WI38 (cell line): ENCODE data around the gene TRABD2B.

Source experiments
- H3K4me3 ChIP-seq: 2 replicates; pipeline ENCODE4 v1.5.1; 2011; ENCODE audit warnings: low read depth, mild to moderate bottlenecking, control low read depth, low read length
- TF ChIP-seq, protein P1 (sequence below): IDR thresholded peaks from 2 replicates; pipeline ENCODE4 v1.5.1; 2012; ENCODE audit warnings: low read depth, mild to moderate bottlenecking, control low read depth, low read length

TRABD2B gene

DNA sequence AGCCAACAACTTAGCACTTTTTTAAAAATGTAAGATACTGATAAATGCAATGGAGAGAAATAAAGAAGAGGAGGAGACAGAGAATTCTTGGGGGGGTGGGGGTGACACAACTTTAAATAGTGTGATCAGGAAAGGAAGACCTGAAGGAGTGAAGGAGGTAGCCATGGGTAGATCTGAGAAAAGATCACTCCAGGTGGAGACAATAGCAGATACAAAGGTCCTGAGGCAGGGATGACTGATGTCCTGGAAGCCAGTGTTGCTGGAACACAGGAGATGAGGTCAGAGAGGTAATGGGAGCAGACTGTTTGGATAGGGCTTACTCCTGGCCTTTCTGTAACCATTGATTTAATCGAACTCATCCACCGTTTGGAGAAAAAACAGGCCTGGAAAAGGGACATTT, 24.6 kb upstream of the TRABD2B start:
- H3K4me3 ChIP-seq, result no peak overlapping the region
- TF ChIP-seq, protein P1, sequence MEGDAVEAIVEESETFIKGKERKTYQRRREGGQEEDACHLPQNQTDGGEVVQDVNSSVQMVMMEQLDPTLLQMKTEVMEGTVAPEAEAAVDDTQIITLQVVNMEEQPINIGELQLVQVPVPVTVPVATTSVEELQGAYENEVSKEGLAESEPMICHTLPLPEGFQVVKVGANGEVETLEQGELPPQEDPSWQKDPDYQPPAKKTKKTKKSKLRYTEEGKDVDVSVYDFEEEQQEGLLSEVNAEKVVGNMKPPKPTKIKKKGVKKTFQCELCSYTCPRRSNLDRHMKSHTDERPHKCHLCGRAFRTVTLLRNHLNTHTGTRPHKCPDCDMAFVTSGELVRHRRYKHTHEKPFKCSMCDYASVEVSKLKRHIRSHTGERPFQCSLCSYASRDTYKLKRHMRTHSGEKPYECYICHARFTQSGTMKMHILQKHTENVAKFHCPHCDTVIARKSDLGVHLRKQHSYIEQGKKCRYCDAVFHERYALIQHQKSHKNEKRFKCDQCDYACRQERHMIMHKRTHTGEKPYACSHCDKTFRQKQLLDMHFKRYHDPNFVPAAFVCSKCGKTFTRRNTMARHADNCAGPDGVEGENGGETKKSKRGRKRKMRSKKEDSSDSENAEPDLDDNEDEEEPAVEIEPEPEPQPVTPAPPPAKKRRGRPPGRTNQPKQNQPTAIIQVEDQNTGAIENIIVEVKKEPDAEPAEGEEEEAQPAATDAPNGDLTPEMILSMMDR, result no peak

DNA sequence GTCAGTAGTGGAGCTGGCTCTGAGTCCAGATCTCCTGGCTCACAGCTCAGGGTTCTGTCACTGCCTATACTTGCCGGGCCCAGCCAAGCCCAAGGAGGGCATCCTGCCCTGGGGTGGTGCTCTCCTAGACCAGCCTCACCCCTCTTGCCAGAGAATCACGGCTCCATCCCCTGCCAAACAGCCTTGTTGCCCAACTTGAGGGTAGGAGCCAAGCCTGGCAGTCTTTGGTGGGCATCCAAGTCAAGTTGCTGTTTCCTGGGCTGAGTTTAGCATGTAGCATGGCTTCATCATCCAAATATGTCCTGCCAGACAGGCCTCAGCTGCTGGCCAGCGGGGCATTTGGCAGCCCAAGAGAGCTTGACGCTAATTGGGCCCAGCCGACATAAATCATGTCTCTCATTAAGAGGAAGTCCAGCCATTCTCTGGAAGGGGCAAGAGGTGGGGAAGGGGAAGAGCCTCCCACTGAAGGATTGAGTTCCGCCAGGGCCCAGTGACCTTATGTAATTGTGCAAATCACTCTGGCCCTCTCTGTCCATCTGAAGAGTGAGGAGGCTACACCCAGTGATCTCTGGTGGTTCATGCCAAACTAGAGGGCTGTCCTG, 22.6 kb upstream of the TRABD2B start:
- TF ChIP-seq, protein P1, result no peak
- H3K4me3 ChIP-seq, result no peak overlapping the region

DNA sequence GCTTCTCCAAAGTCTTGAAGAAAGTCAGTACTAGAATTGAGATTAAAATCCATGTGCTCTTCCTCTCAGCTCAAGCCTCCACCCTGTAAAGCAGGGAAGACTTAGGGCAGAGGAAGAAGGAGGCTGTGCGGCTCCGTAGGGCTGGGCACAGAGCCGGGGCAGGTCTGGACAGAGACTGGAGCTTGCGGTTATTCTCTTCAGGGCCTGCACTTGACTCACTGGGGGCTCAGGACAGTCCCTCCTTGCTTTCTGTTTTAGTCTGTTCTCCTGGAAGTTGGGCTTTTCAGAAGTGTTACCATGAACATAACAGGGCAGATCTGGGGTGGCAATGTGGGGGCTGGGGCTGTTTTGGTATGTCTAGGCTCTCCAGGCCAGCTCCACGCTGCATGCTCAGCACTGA, 21.6 kb upstream of the TRABD2B start:
- TF ChIP-seq, protein P1, result no peak
- no peak overlapping the region for H3K4me3 ChIP-seq

DNA sequence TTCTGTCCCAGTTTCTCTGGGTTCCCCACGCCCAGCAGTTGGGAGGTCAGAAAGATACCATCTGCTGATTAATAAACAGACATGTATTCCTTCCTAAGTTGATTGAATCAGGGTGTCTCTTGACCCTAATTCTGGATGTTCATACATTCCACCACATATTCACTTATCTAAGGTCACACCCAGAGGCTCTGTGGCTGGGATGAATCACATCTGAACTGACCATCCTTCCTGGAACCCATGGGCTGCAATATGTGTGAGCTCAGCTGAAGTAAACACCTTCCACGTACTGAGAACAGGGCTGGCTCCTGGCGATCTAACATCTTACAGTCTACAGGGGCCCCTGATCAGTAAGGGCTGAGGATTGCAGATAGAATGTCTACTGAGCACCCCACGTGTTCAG, 20.5 kb upstream of the TRABD2B start:
- H3K4me3 ChIP-seq, result no peak overlapping the region
- TF ChIP-seq, protein P1, result no peak

DNA sequence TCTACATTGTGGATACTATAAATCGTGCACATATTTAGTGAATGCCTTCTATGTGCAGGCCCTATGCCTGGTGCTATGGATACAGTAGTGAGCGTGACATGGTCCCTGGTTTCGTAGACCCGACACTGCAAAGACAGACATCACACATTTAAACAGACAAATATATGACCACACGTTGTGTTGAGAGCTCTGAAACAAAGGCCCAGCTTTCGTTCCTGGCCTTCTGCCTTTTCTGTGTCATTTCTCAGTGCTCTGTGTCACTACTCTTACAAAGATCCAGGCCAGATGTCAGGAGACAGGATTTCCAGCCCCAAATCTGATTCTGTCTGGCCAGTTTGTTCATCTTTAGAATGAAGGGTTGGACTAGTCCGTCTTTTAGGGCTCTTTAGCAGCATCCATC, 19.3 kb upstream of the TRABD2B start:
- TF ChIP-seq, protein P1, result no peak
- H3K4me3 ChIP-seq, result no peak overlapping the region

DNA sequence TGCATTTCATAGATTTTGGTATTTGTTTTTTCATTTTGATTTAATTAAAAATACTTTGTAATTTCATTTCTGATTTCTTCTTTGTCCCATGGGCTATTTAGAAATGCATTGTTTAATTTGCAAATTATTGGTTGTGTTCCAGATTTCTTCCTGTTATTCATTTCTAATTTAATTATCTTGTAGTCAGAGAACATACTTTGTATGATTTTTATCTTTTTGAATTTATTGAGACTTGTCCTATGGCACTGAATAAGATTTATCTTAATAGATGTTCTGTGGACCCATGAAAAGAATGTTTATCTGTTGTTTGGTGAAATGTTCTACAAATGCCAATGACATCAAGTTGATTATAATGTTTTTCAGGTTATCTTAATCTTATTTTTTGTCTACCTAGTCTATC, 16.1 kb upstream of the TRABD2B start:
- no peak overlapping the region for H3K4me3 ChIP-seq
- TF ChIP-seq, protein P1, result no peak

DNA sequence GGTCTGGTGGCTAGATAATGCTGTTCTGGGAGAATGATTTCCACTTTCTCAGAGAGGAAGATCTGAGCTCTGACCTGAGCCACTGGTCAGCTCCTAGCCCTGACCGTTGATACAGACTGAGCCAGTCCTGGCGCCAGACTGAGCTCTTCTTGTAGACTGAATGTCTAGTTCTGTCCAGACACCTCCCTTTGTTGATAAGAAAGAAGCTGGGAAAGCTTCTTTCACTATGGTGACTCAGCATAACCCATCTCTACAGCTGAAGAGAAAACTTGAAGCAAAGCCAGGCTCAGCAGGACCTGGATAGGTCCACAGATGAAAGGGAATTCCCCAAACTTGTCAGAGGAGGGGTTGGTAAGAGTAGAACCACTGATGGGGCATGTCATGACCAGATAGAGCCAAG, 9.9 kb upstream of the TRABD2B start:
- no peak overlapping the region for H3K4me3 ChIP-seq

More for the DNA sequence above, 9.9 kb upstream of the TRABD2B start:
- TF ChIP-seq, protein P1, result no peak
